Right lung (tissue), 5 donors: ENCODE data around the gene ATXN2L. TPM values are rescaled to one million over a fixed set of nuclear protein-coding genes. Genes with fewer than 3 reads are reported as not detected.

Experiments
- polyA plus RNA-seq, 5 donors: library from polyadenylated mRNA; unstranded; fragments of 120-200 nt; gene quantifications; one replicate each; pipeline versions ENCODE4 v1.2.1 to v1.2.3, GENCODE V29; 2013; ENCODE audit warnings: inconsistent platforms in 1 of 5, low replicate concordance in 1 of 5; ENCODE audit not compliant: insufficient read length in 5 of 5, insufficient read depth in 1 of 5

Gene ATXN2L
- polyA plus RNA-seq, 5 donors = 84.6 to 137 (median 110) TPM

Other genes with a start within 250 kb of the ATXN2L start
- 1 to 10 TPM; 2.7 to 4.0 (median 3.7) TPM for gene SULT1A2, start 225.9 kb upstream of the ATXN2L start, polyA plus RNA-seq
- gene SULT1A1, start 213.0 kb upstream of the ATXN2L start, polyA plus RNA-seq = 10 to 100 TPM; 21.4 to 46.9 (median 38.3) TPM
- 1 to 10 TPM in 2 of 5 donors, under 1 TPM in 3; 0.63 to 3.0 (median 0.98) TPM for gene NPIPB8, start 184.9 kb upstream of the ATXN2L start, polyA plus RNA-seq
- gene EIF3C, start 111.5 kb upstream of the ATXN2L start, polyA plus RNA-seq = 100 to 1,000 TPM; 253 to 385 (median 293) TPM
- gene NPIPB9, start 71.2 kb upstream of the ATXN2L start, polyA plus RNA-seq = 1 to 10 TPM; 1.2 to 4.1 (median 2.1) TPM
- gene TUFM, start 23.3 kb downstream of the ATXN2L start, polyA plus RNA-seq = 100 to 1,000 TPM; 123 to 192 (median 151) TPM
- 10 to 100 TPM; 42.4 to 73.5 (median 62.6) TPM for gene SH2B1, start 40.8 kb downstream of the ATXN2L start, polyA plus RNA-seq
- gene ATP2A1, start 55.5 kb downstream of the ATXN2L start, polyA plus RNA-seq = 10 to 100 TPM in 1 of 5 donors, 1 to 10 TPM in 4; 2.2 to 25.4 (median 2.8) TPM
- 10 to 100 TPM; 19.3 to 35.3 (median 23.2) TPM for gene RABEP2, start 102.2 kb downstream of the ATXN2L start, polyA plus RNA-seq
- 1 to 10 TPM in 1 of 5 donors, under 1 TPM in 4; 0.51 to 1.0 (median 0.62) TPM for gene CD19, start 109.0 kb downstream of the ATXN2L start, polyA plus RNA-seq
- 10 to 100 TPM; 57.6 to 78.7 (median 68.0) TPM for gene NFATC2IP, start 127.9 kb downstream of the ATXN2L start, polyA plus RNA-seq
- 10 to 100 TPM; 21.9 to 43.3 (median 30.5) TPM for gene SPNS1, start 151.8 kb downstream of the ATXN2L start, polyA plus RNA-seq
- 1 to 10 TPM; 6.0 to 8.5 (median 6.9) TPM for gene LAT, start 162.1 kb downstream of the ATXN2L start, polyA plus RNA-seq